ENCODE results near the gene PTPRE.

DNA sequence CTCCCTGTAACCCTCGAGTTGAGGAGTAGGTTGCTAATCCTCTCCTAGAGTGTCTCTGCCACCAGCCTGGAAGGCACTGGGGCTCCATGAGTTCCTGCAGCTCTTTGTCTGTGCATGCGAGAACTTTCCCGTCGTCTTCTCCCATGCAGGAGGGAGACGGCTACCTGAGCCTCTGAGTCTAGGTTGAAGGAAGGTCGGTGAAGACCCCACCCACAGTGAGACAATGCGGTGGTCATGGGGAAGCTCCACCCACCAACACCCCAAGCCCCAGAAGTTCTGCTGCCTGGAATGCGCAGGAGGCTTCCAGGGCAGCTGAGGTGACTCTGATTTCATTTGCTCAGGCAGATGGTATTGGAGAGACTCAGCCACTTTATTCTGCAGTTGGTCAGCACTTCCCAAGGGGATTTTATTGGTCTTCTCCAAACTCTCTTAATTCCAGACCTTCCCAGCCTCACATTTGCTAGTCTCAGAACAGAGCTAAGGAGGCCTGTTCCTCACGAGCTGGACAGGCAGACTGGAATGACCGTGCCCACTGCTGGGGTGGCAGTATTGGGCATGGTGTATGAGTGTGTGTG lies 36.5 kb downstream of the PTPRE start:
- TF ChIP-seq, protein P1, sequence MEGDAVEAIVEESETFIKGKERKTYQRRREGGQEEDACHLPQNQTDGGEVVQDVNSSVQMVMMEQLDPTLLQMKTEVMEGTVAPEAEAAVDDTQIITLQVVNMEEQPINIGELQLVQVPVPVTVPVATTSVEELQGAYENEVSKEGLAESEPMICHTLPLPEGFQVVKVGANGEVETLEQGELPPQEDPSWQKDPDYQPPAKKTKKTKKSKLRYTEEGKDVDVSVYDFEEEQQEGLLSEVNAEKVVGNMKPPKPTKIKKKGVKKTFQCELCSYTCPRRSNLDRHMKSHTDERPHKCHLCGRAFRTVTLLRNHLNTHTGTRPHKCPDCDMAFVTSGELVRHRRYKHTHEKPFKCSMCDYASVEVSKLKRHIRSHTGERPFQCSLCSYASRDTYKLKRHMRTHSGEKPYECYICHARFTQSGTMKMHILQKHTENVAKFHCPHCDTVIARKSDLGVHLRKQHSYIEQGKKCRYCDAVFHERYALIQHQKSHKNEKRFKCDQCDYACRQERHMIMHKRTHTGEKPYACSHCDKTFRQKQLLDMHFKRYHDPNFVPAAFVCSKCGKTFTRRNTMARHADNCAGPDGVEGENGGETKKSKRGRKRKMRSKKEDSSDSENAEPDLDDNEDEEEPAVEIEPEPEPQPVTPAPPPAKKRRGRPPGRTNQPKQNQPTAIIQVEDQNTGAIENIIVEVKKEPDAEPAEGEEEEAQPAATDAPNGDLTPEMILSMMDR (IDR thresholded peaks at IDR 0.05; ENCODE audit: low read depth, low read length) = no peak
- TF ChIP-seq MAX (IDR thresholded peaks at IDR 0.05; ENCODE audit: low read depth, low read length) = no peak
- no peak for TF ChIP-seq POLR2A (IDR thresholded peaks at IDR 0.05; ENCODE audit: extremely low read depth, insufficient read length)
